AG04450 (cell line): ENCODE data around the gene FDXR. TPM values are rescaled to one million over a fixed set of nuclear protein-coding genes. Genes with fewer than 3 reads are reported as not detected.

Experiments used
- CTCF ChIA-PET: fragments of 300-600, 350-600 bp; formaldehyde crosslinking; extraction: SDS; loops from one replicate; lab custom pipeline; 2022; ENCODE audit warnings: antibody characterized with exemption, inconsistent platforms; lab: Charles Lee
- POLR2A ChIA-PET: fragments of 350-600 bp; formaldehyde crosslinking; extraction: SDS; loops from one replicate; lab custom pipeline; 2021; ENCODE audit warnings: antibody characterized with exemption, inconsistent platforms; lab: Yijun Ruan, JAX
- DNase-seq: peaks from one replicate; pipeline ENCODE4 v3.0.0-alpha.2; 2011; ENCODE audit warnings: low read depth, low spot score
- H3K27ac ChIP-seq: one replicate; pipeline ENCODE4 v1.5.1; 2012; ENCODE audit warnings: low read depth, low read length, control low read depth
- H3K27me3 ChIP-seq: one replicate; pipeline ENCODE4 v1.6.0; 2012; ENCODE audit warnings: low read length; ENCODE audit not compliant: control insufficient read depth, insufficient read depth
- H3K4me3 ChIP-seq: 2 replicates; pipeline ENCODE4 v1.5.1; 2011; ENCODE audit warnings: mild to moderate bottlenecking, low read depth, low read length, control low read depth
- H3K9me3 ChIP-seq: 2 replicates; pipeline ENCODE4 v1.5.1; 2012; ENCODE audit warnings: low read length; ENCODE audit not compliant: control insufficient read depth, insufficient read depth
- CTCF ChIP-seq: IDR thresholded peaks from 2 replicates; pipeline ENCODE4 v1.5.1; 2011; ENCODE audit warnings: low read depth, low read length, control low read depth, inconsistent platforms
- polyA plus RNA-seq: library from polyadenylated mRNA; depleted of rRNA; stranded (reverse); fragments of >200 nt; gene quantifications from 2 replicates; pipeline ENCODE4 v1.2.3, GENCODE V29; 2011

Gene FDXR
- polyA plus RNA-seq, 1 experiment = 23.0 TPM

GRCh38 chr17:74840989-74841666 is 31.7 kb downstream of the FDXR start:
- Histone ChIP-seq H3K27me3 (peaks cover 5% of the 10 kb centered on the region), H3K27ac (no peak overlapping the region), H3K9me3 (no peaks in the 10 kb centered on the region; the same call in 1 of the 2 replicates), H3K4me3 (no peak overlapping the region)
- TF ChIP-seq CTCF = no peak
- ChIA-PET POLR2A (interaction anchor here (0.7 kb wide), 1 partner anchor 29 kb away, joined by 3 read pairs; no protein-coding TSS in a partner anchor), CTCF (interaction anchor here (1.6 to 2.2 kb wide), 2 partner anchors 25 to 50 kb away, joined by 9 to 16 read pairs; no protein-coding TSS in a partner anchor)
- no peak for DNase-seq

GRCh38 chr17:74839990-74840852 is 32.6 kb downstream of the FDXR start:
- ChIA-PET CTCF (interaction anchor here (1.6 to 2.2 kb wide), 2 partner anchors 26 to 49 kb away, joined by 9 to 16 read pairs; no protein-coding TSS in a partner anchor), POLR2A (interaction anchor here (0.7 kb wide), 1 partner anchor 30 kb away, joined by 3 read pairs; no protein-coding TSS in a partner anchor)
- H3K9me3 ChIP-seq = no peaks in the 10 kb centered on the region; the same call in 1 of the 2 replicates
- no peak for DNase-seq
- H3K27ac ChIP-seq = no peak overlapping the region
- H3K27me3 ChIP-seq = peaks cover 5% of the 10 kb centered on the region
- no peak overlapping the region for H3K4me3 ChIP-seq
- TF ChIP-seq CTCF = no peak

- no peak for TF ChIP-seq CTCF
- CTCF ChIA-PET = interaction anchor here (0.6 to 1.5 kb wide), 6 partner anchors 9 to 635 kb away, joined by 3 to 6 read pairs (median 3); no protein-coding TSS in a partner anchor
- POLR2A ChIA-PET = no interaction called here
- Histone ChIP-seq H3K27ac (no peak overlapping the region), H3K4me3 (no peak overlapping the region), H3K27me3 (peaks cover under 1% of the 10 kb centered on the region), H3K9me3 (no peaks in the 10 kb centered on the region; the same call in 1 of the 2 replicates)
- DNase-seq = no peak
Measured at GRCh38 chr17:74838274-74838673, 34.5 kb downstream of the FDXR start.

- POLR2A ChIA-PET = no interaction called here
- DNase-seq = no peak
- Histone ChIP-seq H3K27ac (no peak overlapping the region), H3K4me3 (no peak overlapping the region), H3K9me3 (no peaks in the 10 kb centered on the region; the same call in 1 of the 2 replicates), H3K27me3 (no peaks in the 10 kb centered on the region)
- TF ChIP-seq CTCF = no peak
- CTCF ChIA-PET = no interaction called here
Measured at GRCh38 chr17:74836691-74837467, 35.9 kb downstream of the FDXR start.
